SK-N-MC (cell line): ENCODE data around the gene JAK1.

ENCODE experiments used
- DNase-seq: peaks from one replicate; pipeline ENCODE4 v3.0.0-alpha.2; 2011; ENCODE audit warnings: low read depth, low spot score
- H3K27ac ChIP-seq: fragments of 200-600 bp; sonication (generic); 2 replicates; pipeline ENCODE4 v1.5.1; 2016; ENCODE audit warnings: mixed run types
- H3K36me3 ChIP-seq: fragments of 200-600 bp; sonication (generic); 2 replicates; pipeline ENCODE4 v1.6.1; 2017; ENCODE audit warnings: antibody characterized with exemption, low read length, mixed read lengths; ENCODE audit not compliant: insufficient read depth
- H3K4me3 ChIP-seq: fragments of 200-600 bp; sonication (generic); 2 replicates; pipeline ENCODE4 v1.5.1; 2016
- H3K9ac ChIP-seq: fragments of 200-600 bp; sonication (generic); 2 replicates; pipeline ENCODE4 v1.8.0; 2017; ENCODE audit warnings: mixed run types, mixed read lengths; ENCODE audit not compliant: insufficient read length
- H3K9me3 ChIP-seq: fragments of 200-600 bp; sonication (generic); 2 replicates; pipeline ENCODE4 v1.6.1; 2017; ENCODE audit warnings: low read depth, mild to moderate bottlenecking, antibody characterized with exemption, low read length, moderate library complexity, mixed read lengths
- EZH2 ChIP-seq: fragments of 200-600 bp; sonication (generic); IDR thresholded peaks from one replicate; pipeline ENCODE4 v1.6.1; 2017; ENCODE audit warnings: antibody characterized with exemption
- FOXP2 ChIP-seq: optimal IDR thresholded peaks from 2 replicates; pipeline ENCODE3; 2011; ENCODE audit warnings: mild to moderate bottlenecking, moderate library complexity; ENCODE audit not compliant: insufficient read depth; ENCODE audit errors: extremely low read length, control extremely low read depth
- POLR2AphosphoS5 ChIP-seq: IDR thresholded peaks from 2 replicates; pipeline ENCODE4 v1.6.1; 2012; ENCODE audit warnings: mild to moderate bottlenecking, low read depth, low read length, borderline replicate concordance

JAK1 gene

DNA sequence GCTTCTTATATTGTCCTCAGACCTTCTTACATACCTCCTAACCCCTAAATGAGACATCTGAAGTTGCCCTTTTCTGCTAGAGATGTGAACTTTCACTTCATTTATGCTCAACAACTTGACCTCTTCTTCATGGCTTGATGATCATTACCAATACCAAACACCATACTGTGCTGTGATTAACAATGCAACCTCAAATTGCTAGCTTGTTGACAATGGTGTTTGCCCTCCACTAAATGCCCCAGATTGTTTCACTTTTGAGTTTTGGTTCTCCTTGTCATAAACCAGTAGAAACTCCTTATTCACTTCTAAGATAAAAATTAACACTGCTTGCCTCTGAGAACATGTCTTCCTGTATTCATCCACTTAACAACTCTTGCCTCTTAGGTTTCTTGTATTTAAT, 5.6 kb downstream of the JAK1 start:
- no peaks in the 10 kb centered on the region for H3K9me3 ChIP-seq
- H3K36me3 ChIP-seq: peaks cover 14% of the 10 kb centered on the region; the same call in 1 of the 2 replicates
- H3K9ac ChIP-seq: no peak overlapping the region
- DNase-seq: no peak
- H3K4me3 ChIP-seq: peak overlapping the region; percentile 84
- H3K27ac ChIP-seq: peak overlapping the region; percentile 90; the same call in 1 of the 2 replicates
- TF ChIP-seq EZH2 (no peak), FOXP2 (no peak), POLR2AphosphoS5 (no peak)

DNA sequence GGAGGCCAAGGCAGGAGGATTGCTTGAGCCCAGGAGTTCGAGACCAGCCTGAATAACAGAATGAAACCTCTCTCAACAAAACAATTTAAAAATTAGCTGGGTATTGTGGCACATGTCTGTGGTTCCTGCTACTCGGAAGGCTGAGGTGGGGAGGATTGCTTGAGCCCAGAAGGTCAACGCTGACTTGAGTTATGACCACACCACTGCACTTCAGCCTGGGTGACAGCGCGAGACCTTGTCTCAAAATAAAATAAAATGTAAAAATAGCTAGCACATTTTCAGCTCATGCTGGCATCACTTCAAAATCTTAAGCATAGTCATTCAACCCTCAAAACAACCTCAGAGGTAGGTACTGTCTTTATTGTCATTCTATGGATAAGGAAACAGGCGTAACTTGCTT, 6.4 kb downstream of the JAK1 start:
- no peak for DNase-seq
- peaks cover 15% of the 10 kb centered on the region; the same call in 1 of the 2 replicates for H3K36me3 ChIP-seq
- no peaks in the 10 kb centered on the region for H3K9me3 ChIP-seq
- no peak overlapping the region for H3K9ac ChIP-seq
- H3K27ac ChIP-seq: no peak overlapping the region
- peak overlapping the region; percentile 17; the same call in 1 of the 2 replicates for H3K4me3 ChIP-seq
- TF ChIP-seq FOXP2 (no peak), POLR2AphosphoS5 (no peak), EZH2 (no peak)

DNA sequence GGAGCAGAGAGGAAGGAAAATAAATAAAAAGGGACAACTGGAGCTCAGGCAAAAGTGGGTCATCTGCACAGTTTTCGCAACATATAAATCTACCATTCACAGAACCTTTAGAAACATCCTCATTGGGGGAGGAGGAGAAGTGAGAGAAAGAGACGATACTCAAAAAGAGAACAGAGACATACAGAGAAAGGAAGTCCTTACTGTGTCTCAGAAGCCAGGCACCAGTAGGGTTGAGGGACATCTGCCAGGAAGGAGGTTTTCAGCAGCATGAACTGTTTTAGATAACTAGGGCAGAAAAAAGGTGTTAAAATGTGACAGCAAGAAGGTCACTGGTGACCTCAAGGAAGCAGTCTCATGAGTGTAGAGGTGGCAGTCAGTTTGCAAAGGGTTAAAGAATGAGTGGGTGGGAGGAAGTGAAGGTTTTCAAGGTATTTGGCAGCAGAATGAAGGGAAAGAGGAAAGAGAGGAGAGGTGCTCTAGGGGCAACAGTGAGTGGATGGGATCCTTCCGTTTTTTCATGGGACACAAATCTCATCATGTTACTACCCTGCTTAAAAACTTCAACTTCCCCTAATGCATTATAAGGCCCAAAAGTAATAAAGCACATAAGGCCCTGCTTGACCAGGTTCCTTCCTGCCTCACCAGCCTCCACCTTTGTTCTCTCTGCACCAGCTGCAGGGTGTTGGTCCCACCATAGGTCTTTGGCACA, 9.5 kb downstream of the JAK1 start:
- no peaks in the 10 kb centered on the region for H3K9me3 ChIP-seq
- H3K27ac ChIP-seq: no peak overlapping the region
- no peak overlapping the region for H3K9ac ChIP-seq
- H3K4me3 ChIP-seq: no peak overlapping the region
- TF ChIP-seq FOXP2: no peak
- TF ChIP-seq EZH2: no peak
- TF ChIP-seq POLR2AphosphoS5: no peak
- no peak for DNase-seq
- H3K36me3 ChIP-seq: peaks cover 18% of the 10 kb centered on the region; the same call in 1 of the 2 replicates

DNA sequence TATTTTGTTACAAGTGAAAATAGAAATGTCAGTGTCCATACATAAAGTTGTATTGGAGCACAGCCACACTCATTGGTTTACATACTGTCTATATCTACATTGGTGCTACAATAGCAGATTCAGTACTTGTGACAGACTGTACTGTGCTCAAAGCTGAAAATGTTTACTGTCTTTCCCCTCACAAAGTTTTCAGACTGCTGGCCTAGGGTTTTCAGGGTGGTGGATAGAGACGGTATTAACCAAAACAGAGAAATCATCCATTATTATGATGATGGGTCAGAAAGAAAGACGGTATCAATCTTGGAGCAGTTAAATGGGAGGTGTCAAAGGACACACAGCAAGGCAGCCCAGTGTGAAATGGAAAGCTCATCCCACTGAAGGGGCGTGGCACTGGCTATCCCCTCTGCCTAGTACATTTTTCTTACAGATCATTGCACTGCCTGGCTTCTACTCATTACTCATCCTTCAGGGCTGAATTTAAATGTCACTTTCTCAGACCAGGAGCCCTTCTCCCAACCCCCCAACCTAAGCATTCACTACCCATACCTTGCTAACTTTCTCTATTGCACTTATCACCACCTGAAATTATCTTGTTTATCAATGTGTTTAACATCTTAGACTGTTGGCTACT, 10.2 kb downstream of the JAK1 start:
- DNase-seq: no peak
- H3K9ac ChIP-seq: no peak overlapping the region
- peaks cover 13% of the 10 kb centered on the region for H3K36me3 ChIP-seq
- TF ChIP-seq POLR2AphosphoS5 (no peak), EZH2 (no peak), FOXP2 (no peak)
- no peak overlapping the region for H3K4me3 ChIP-seq
- H3K9me3 ChIP-seq: no peaks in the 10 kb centered on the region
- 0 out of 2 replicates have a peak overlapping the region, but pooled peaks have one; percentile 48 for H3K27ac ChIP-seq

DNA sequence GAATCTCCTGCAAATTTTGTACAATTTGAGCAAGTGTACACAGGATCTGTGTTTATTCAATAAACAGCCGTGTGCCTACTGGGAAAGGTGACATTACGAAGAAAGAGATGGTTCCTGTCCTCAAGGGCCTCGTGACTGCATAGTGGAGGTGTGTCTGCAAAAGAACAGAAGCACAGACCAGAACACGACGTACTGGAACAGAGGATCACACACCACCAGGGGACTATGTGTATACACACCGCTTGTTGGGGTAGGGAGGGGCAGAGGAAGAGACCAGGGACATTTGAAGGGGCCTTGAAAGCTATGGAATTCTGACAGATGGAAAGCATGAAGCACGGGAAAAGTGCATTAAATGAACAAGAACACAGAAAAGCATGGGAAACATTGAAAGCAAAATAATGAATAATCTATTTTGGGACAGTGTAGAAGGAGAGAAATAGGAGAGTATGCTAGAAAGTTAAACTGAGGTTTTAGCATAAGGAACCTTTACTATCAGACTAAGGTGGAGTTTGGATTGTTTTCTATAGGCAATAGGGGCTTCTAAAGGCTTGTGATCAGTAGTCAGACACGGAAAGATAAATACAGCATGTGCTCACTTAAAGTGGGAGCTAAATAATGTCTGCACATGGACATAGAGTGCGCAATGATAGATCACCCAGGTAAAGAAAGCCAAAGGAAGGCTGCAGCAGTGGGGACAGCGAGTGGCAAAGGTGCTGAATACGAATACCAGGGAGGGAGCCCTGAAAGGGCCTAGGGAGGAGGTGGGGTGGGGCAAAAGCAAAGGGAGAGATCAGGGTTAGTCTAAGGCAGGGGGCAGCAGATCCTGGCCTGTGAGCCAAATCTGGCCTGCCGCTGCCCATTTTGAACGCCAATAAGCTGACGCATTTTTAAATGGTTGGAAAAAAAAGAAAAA, 11.0 kb downstream of the JAK1 start:
- TF ChIP-seq POLR2AphosphoS5 (no peak), EZH2 (no peak), FOXP2 (no peak)
- H3K4me3 ChIP-seq: no peak overlapping the region
- DNase-seq: no peak
- peak overlapping the region; percentile 38; the same call in 1 of the 2 replicates for H3K27ac ChIP-seq
- H3K9me3 ChIP-seq: no peaks in the 10 kb centered on the region
- no peak overlapping the region for H3K9ac ChIP-seq
- H3K36me3 ChIP-seq: peaks cover 5% of the 10 kb centered on the region; the same call in 1 of the 2 replicates

DNA sequence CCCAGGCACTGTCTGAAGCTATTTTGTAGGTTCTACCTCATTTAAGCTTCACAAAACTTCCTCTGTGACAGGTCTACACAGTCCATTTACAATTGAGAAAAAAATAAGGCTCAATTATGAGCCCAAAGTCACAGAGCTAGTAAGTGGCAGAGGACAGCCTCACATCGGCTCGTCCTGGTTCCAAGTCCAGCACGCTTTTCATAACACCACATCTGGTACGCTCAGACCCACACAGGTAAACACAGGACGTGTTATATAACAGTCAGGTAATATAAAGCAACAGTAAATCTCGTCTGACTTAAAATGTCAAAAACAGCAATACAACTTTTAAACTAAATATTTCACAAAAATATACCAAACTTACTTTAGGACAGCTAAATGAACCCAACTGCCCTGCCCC, 13.1 kb downstream of the JAK1 start:
- Histone ChIP-seq H3K27ac (peak overlapping the region; percentile 82), H3K4me3 (no peak overlapping the region), H3K36me3 (peaks cover 4% of the 10 kb centered on the region; the same call in 1 of the 2 replicates), H3K9me3 (no peaks in the 10 kb centered on the region), H3K9ac (no peak overlapping the region)
- TF ChIP-seq FOXP2 (no peak), EZH2 (no peak), POLR2AphosphoS5 (no peak)
- no peak for DNase-seq

DNA sequence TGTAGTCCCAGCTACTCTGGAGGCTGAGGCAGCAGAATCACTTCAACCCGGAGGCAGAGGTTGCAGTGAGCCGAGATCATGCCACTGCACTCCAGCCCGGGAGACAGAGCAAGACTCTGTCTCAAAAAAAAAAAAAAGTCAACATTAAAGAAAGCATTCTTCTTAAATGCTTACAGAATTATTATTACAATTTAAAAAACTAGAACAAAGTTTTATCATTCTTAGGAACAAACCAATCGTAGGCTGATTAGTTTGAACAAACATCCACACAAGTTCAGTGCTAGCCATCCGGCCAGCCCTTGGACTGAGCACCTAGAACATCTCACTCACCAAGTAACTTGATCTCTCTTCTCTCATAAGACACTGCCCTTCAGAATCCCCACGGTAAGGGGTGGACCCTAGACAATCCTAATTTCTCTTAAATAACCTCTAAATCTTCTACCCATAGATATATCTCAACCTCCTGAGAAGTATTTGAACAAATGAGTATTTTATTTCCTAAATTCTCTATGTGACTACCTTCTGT, 16.0 kb downstream of the JAK1 start:
- Histone ChIP-seq H3K27ac (peak overlapping the region; percentile 99), H3K9me3 (no peaks in the 10 kb centered on the region), H3K36me3 (peaks cover 13% of the 10 kb centered on the region), H3K4me3 (0 out of 2 replicates have a peak overlapping the region, but pooled peaks have one; percentile 17), H3K9ac (peak overlapping the region; percentile 37)
- TF ChIP-seq EZH2: no peak
- no peak for TF ChIP-seq FOXP2
- TF ChIP-seq POLR2AphosphoS5: no peak
- no peak for DNase-seq
